Adrenal gland (tissue), 12 donors: Measurements from ENCODE around the gene KDM6B. TPM values are rescaled to one million over a fixed set of nuclear protein-coding genes. Genes with fewer than 3 reads are reported as not detected.

Experiments
- DNase-seq, 7 donors: peaks; one replicate each; pipeline ENCODE4 v3.0.0-alpha.2; 2019 to 2020
- H3K27ac ChIP-seq, 5 donors: fragments of 200-600 bp; sonication (generic) in 4 of 5; 1 replicate in 3 of 5; 2 replicates in 2 of 5; pipeline versions ENCODE4 v1.5.1 to v1.8.0; 2016 to 2020; ENCODE audit warnings: mild to moderate bottlenecking in 1 of 5
- H3K27me3 ChIP-seq: fragments of 200-600 bp; 2 replicates; pipeline ENCODE4 v1.8.0; 2021
- H3K36me3 ChIP-seq, 2 donors: fragments of 200-600 bp; replicated peaks in 1 of 2; 1 replicate in 1 of 2; 2 replicates in 1 of 2; pipeline versions ENCODE4 v1.5.1 to v1.8.0; 2018 to 2022
- H3K4me1 ChIP-seq, 2 donors: fragments of 200-600 bp; replicated peaks in 1 of 2; 1 replicate in 1 of 2; 2 replicates in 1 of 2; pipeline versions ENCODE4 v1.5.1 to v1.8.0; 2018 to 2021
- H3K4me3 ChIP-seq, 4 donors: fragments of 200-600 bp; sonication (generic) in 3 of 4; one replicate each; pipeline ENCODE4 v1.5.1; 2016 to 2018
- H3K9me3 ChIP-seq, 3 donors: fragments of 200-600 bp; sonication (generic) in 1 of 3; replicated peaks in 1 of 3; 1 replicate in 2 of 3; 2 replicates in 1 of 3; pipeline versions ENCODE4 v1.5.1 to v1.8.0; 2016 to 2021
- CTCF ChIP-seq, 6 experiments: fragments of 450-650 bp in 4 of 6; fragments of 200-600 bp in 2 of 6; sonication (generic) in 1 of 6; IDR thresholded peaks; 1 replicate in 5 of 6; 2 replicates in 1 of 6; pipeline versions ENCODE4 v1.5.1 to v1.8.0; 2016 to 2021; ENCODE audit warnings: antibody characterized with exemption in 6 of 6, mild to moderate bottlenecking in 2 of 6, moderate library complexity in 1 of 6
- POLR2A ChIP-seq, 2 donors: fragments of 450-650 bp; IDR thresholded peaks; one replicate each; pipeline ENCODE4 v1.6.1; 2017; ENCODE audit warnings: antibody characterized with exemption in 2 of 2, mild to moderate bottlenecking in 2 of 2, moderate library complexity in 1 of 2
- WGBS, 4 donors: extraction: QIAGEN DNeasy Blood & Tissue Kit in 2 of 4; methylation state at CpG; one replicate each; pipeline versions ENCODE4 v1.1.5 to v1.1.7; 2013 to 2017; 5-methylcytosine and 5-hydroxymethylcytosine counted together
- intact Hi-C, 2 donors: fragments of 100-400 bp; cut with DNase I; formaldehyde crosslinking; loops; one replicate each; pipeline versions ENCODE4 v1.14.1 to v1.15.0; 2022 to 2023
- polyA plus RNA-seq, 3 donors: library from polyadenylated mRNA; stranded (reverse); fragments of 200-250 nt in 2 of 3; fragments of 350-450 nt in 1 of 3; fragmentation: Illumina TruSeq in 1 of 3; extraction: RNeasy Lipid Tissue Mini Kit (QIAGEN cat#74804) in 1 of 3; gene quantifications; one replicate each; pipeline ENCODE4 v1.2.3, GENCODE V29; 2013 to 2014
- total RNA-seq, 9 donors: library from RNA; depleted of rRNA in 4 of 9; stranded (reverse); fragments of >200 nt in 4 of 9; fragments of 120-200 nt in 1 of 9; fragmentation: NEBNext Ultra II Directional in 1 of 9; extraction: Animal tissue kit (Norgen Biotek cat#: 25700) in 1 of 9; gene quantifications; one replicate each; pipeline versions ENCODE4 v1.1.0 to v1.2.4, GENCODE V29; 2013 to 2023
- donor health status: healthy with polysubstance abuse.
- donor health status: Bipolar disorder and iron deficiency.
- donor health status: DM: yes; HTN: yes; CAD: no.
- donor health status: DM: no; HTN: no; CAD: no.
- donor health status: DM: no; HTN: no; CAD: no.
- donor health status: DM: yes; HTN: yes; CAD: no.

Gene KDM6B
- total and polyA plus RNA-seq, 12 donors, result 2.2 to 35.9 (median 11.2) TPM

DNA sequence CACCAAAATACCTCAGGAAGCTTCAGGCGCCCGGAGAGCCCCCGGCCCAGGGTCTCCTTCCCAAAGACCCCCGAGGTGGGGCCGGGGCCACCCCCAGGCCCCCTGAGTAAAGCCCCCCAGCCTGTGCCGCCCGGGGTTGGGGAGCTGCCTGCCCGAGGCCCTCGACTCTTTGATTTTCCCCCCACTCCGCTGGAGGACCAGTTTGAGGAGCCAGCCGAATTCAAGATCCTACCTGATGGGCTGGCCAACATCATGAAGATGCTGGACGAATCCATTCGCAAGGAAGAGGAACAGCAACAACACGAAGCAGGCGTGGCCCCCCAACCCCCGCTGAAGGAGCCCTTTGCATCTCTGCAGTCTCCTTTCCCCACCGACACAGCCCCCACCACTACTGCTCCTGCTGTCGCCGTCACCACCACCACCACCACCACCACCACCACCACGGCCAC lies 14.1 kb downstream of the KDM6B start:
- 80 to 89% (median 85%) methylated on average over 9 to 20 of the region's 20 CpGs for WGBS, 4 donors
- H3K36me3 ChIP-seq, result peaks cover 0 to 71% of the 10 kb centered on the region in 2 donors
- H3K27ac ChIP-seq, result no peak overlapping the region
- peak in 1 of 7 donors; percentile 51 for DNase-seq
- H3K4me1 ChIP-seq, result peaks cover 12 to 33% of the 10 kb centered on the region in 2 donors
- intact Hi-C loops, result no loop called here
- TF ChIP-seq POLR2A (IDR thresholded peaks at IDR 0.05) (no peak), CTCF (IDR thresholded peaks at IDR 0.05) (no peak)
- H3K27me3 ChIP-seq, result no peaks in the 10 kb centered on the region
- no peak overlapping the region for H3K4me3 ChIP-seq
- H3K9me3 ChIP-seq, result no peaks in the 10 kb centered on the region

DNA sequence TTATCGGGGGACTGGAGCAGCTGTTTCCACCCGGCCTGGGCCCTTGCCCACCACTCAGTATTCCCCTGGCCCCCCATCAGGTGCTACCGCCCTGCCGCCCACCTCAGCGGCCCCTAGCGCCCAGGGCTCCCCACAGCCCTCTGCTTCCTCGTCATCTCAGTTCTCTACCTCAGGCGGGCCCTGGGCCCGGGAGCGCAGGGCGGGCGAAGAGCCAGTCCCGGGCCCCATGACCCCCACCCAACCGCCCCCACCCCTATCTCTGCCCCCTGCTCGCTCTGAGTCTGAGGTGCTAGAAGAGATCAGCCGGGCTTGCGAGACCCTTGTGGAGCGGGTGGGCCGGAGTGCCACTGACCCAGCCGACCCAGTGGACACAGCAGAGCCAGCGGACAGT lies 14.7 kb downstream of the KDM6B start:
- Histone ChIP-seq H3K27ac (no peak overlapping the region), H3K36me3 (peaks cover 0 to 76% of the 10 kb centered on the region in 2 donors), H3K4me1 (peaks cover 12 to 31% of the 10 kb centered on the region in 2 donors), H3K4me3 (no peak overlapping the region), H3K9me3 (no peaks in the 10 kb centered on the region), H3K27me3 (no peaks in the 10 kb centered on the region)
- WGBS, 4 donors, result 85 to 93% (median 89%) methylated on average over 11 to 21 of the region's 21 CpGs
- DNase-seq, result no peak
- intact Hi-C loops, result no loop called here
- TF ChIP-seq CTCF (IDR thresholded peaks at IDR 0.05), result no peak

GRCh38 chr17:7849130-7849750 lies 15.2 kb downstream of the KDM6B start:
- intact Hi-C loops, result no loop called here
- Histone ChIP-seq H3K27me3 (no peaks in the 10 kb centered on the region), H3K36me3 (peaks cover 0 to 77% of the 10 kb centered on the region in 2 donors), H3K4me1 (peaks cover 12 to 31% of the 10 kb centered on the region in 2 donors), H3K9me3 (no peaks in the 10 kb centered on the region), H3K4me3 (no peak overlapping the region), H3K27ac (no peak overlapping the region)
- 54 to 67% (median 65%) methylated on average over 25 to 35 of the region's 35 CpGs for WGBS, 4 donors
- peak in 4 of 7 donors; percentile 17 to 35 (median 25) for DNase-seq
- TF ChIP-seq POLR2A (IDR thresholded peaks at IDR 0.05) (no peak), CTCF (IDR thresholded peaks at IDR 0.05) (no peak)

DNA sequence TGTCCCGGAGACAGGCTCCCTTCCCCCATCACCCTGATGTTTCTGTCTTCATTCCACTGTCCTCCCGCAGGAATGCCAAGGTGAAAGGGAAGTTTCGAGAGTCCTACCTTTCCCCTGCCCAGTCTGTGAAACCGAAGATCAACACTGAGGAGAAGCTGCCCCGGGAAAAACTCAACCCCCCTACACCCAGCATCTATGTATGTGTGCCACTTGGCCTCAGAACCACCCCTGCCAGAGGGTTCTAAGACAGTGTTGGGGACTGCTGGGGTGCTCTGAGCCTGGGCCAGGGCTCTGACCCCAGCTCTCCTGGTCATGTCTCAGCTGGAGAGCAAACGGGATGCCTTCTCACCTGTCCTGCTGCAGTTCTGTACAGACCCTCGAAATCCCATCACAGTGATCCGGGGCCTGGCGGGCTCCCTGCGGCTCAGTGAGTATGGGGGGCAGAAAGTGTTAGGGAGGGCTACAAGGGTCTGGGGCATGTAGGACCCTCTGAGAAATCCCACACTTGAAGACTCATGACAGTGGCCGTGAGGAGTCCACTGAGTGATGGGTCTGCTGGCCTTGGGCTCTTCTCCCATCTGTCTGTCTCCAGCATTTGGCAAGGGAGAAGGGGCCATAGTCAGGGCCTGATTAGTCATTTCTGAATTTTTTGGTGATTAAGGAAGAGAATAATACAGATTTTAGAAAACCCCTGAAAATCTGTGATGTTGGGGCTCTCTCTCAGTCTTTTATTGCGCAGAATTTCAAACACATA lies 15.9 kb downstream of the KDM6B start:
- no peak overlapping the region for H3K4me3 ChIP-seq
- peaks cover 0 to 77% of the 10 kb centered on the region in 2 donors for H3K36me3 ChIP-seq
- 58 to 69% (median 68%) methylated on average over 6 to 12 of the region's 12 CpGs for WGBS, 4 donors
- H3K27ac ChIP-seq, result peak overlapping the region in 3 of 5 donors; percentile 5 to 45 (median 36)
- peaks cover 12 to 30% of the 10 kb centered on the region in 2 donors for H3K4me1 ChIP-seq
- no peaks in the 10 kb centered on the region for H3K9me3 ChIP-seq
- DNase-seq, result peak in 6 of 7 donors; percentile 22 to 62 (median 46)
- intact Hi-C loops, result loop anchor here in 1 of 2 donors (5.0 kb wide), 1 partner anchor 137 kb away; no protein-coding TSS in a partner anchor
- H3K27me3 ChIP-seq, result no peaks in the 10 kb centered on the region
- TF ChIP-seq CTCF (IDR thresholded peaks at IDR 0.05), result no peak
- no peak for TF ChIP-seq POLR2A (IDR thresholded peaks at IDR 0.05)
